ENCODE measurements around the gene EDEM3. TPM values are rescaled to one million over a fixed set of nuclear protein-coding genes. Genes with fewer than 3 reads are reported as not detected.

Gene EDEM3
- total RNA-seq, 1 donor from 2014 or later: 15.3 TPM

GRCh38 chr1:184709418-184709817 is 45.2 kb downstream of the EDEM3 start:
- no peak for DNase-seq (ENCODE audit: low read depth)
- no peak overlapping the region for H3K4me3 ChIP-seq (ENCODE audit: low read depth, low read length)
- TF ChIP-seq, protein P1, sequence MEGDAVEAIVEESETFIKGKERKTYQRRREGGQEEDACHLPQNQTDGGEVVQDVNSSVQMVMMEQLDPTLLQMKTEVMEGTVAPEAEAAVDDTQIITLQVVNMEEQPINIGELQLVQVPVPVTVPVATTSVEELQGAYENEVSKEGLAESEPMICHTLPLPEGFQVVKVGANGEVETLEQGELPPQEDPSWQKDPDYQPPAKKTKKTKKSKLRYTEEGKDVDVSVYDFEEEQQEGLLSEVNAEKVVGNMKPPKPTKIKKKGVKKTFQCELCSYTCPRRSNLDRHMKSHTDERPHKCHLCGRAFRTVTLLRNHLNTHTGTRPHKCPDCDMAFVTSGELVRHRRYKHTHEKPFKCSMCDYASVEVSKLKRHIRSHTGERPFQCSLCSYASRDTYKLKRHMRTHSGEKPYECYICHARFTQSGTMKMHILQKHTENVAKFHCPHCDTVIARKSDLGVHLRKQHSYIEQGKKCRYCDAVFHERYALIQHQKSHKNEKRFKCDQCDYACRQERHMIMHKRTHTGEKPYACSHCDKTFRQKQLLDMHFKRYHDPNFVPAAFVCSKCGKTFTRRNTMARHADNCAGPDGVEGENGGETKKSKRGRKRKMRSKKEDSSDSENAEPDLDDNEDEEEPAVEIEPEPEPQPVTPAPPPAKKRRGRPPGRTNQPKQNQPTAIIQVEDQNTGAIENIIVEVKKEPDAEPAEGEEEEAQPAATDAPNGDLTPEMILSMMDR (conservative IDR thresholded peaks at IDR 0.05; ENCODE audit: low read depth, low read length): no peak

GRCh38 chr1:184708084-184708676 is 46.5 kb downstream of the EDEM3 start:
- TF ChIP-seq, protein P1 (conservative IDR thresholded peaks at IDR 0.05; ENCODE audit: low read depth, low read length): no peak
- no peak for DNase-seq (ENCODE audit: low read depth)
- H3K4me3 ChIP-seq (ENCODE audit: low read depth, low read length): no peak overlapping the region

GRCh38 chr1:184705271-184705670 is 49.4 kb downstream of the EDEM3 start:
- H3K4me3 ChIP-seq (ENCODE audit: low read depth, low read length): no peak overlapping the region
- no peak for DNase-seq (ENCODE audit: low read depth)
- TF ChIP-seq, protein P1 (conservative IDR thresholded peaks at IDR 0.05; ENCODE audit: low read depth, low read length): no peak

GRCh38 chr1:184701816-184702215 is 52.8 kb downstream of the EDEM3 start:
- TF ChIP-seq, protein P1 (conservative IDR thresholded peaks at IDR 0.05; ENCODE audit: low read depth, low read length): no peak
- H3K4me3 ChIP-seq (ENCODE audit: low read depth, low read length): no peak overlapping the region
- no peak for DNase-seq (ENCODE audit: low read depth)

DNA sequence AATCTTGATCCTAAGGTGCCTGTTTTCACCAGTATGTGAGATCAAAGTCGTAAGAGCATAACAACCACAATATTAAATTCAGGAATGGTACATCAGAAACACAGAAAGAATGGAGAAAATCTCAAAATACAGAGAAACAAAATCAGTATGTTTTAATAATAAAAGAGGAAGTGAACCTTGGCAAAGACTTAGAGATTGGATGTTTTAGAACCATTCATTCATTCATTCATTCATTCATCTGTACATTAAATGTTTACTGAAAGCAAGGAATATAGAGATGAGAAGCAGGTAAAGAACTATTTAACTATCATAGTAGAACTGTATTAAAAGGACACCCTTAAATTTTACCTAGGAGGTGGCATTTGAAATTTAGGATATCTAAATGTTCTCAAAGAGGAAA is 55.7 kb downstream of the EDEM3 start:
- no peak for DNase-seq (ENCODE audit: low read depth)
- TF ChIP-seq, protein P1 (conservative IDR thresholded peaks at IDR 0.05; ENCODE audit: low read depth, low read length): no peak
- H3K4me3 ChIP-seq (ENCODE audit: low read depth, low read length): no peak overlapping the region

GRCh38 chr1:184698016-184698415 is 56.6 kb downstream of the EDEM3 start:
- TF ChIP-seq, protein P1 (conservative IDR thresholded peaks at IDR 0.05; ENCODE audit: low read depth, low read length): no peak
- no peak for DNase-seq (ENCODE audit: low read depth)
- no peak overlapping the region for H3K4me3 ChIP-seq (ENCODE audit: low read depth, low read length)

DNA sequence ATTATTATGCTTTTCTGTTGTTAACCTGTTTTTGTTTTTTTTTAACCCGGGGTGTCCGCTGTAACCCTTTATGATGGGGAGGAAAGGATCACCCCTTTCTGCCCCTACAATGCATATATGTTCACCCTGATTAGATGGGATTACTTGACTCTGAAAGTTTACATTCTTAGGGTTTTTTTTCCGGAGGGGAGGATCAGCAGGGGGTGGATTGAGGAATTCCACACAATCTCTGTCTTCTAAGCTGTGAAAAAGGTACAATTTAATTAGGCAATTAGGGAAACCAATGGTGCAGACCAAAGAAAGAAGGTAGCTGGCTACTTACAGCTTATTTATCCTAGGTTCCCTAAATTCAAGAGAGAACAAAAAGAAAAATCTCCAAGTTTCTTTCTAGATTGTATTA is 58.3 kb downstream of the EDEM3 start:
- H3K4me3 ChIP-seq (ENCODE audit: low read depth, low read length): no peak overlapping the region
- no peak for DNase-seq (ENCODE audit: low read depth)
- TF ChIP-seq, protein P1 (conservative IDR thresholded peaks at IDR 0.05; ENCODE audit: low read depth, low read length): no peak
